T-helper 22 cell (primary cell): ENCODE measurements around the gene AGGF1.
A peak's percentile ranks its signal among the peaks of the same experiment; 100 is the strongest.
"Not testable (repeated sequence)": the region's sequence is repeated elsewhere in the genome, so short reads cannot be mapped to it uniquely, and the experiment has no call there.

Experiments
- DNase-seq: peaks from one replicate; pipeline ENCODE4 v3.0.0-alpha.2; 2020; ENCODE audit warnings: low read depth

AGGF1 gene

DNA sequence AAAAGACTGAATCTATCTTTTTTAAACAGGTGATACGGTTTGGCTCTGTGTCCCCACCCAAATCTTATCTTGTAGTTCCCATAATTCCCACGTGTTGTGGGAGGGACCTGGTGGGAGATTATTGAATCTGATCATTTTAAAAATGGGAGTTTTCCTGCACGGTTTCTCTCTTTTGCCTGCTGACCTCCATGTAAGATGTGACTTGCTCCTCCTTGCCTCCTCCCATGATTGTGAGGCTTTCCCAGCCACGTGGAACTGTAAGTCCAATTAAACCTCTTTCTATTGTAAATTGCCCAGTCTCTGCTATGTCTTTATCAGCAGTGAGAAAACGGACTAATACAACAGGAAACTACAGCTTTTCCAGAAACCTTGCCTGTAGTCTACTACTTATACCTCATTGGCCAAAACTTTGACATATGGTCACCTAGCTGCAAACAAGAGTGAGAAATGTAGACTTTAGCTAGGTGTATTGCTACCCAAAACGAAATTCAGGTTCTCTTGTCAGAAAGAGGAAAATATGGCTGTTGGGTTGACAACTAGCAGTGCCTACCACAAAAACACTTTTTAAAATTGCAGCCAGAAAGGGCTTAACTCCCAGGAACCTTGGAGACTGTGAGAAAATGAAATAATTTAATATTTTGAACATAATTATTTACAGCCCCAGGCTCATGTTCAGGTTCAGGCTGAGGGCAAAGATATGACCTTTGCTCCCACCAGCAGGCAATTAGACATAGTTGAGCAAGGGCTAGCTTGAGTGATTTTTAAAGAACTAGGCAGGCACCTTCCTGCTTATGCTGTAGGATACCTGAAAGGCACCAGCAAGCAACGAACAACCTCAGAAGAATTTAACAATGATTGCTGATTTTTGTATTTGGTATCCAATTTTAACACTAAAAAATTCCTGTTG lies 7.4 kb upstream of the AGGF1 start:
- no peak for DNase-seq

DNA sequence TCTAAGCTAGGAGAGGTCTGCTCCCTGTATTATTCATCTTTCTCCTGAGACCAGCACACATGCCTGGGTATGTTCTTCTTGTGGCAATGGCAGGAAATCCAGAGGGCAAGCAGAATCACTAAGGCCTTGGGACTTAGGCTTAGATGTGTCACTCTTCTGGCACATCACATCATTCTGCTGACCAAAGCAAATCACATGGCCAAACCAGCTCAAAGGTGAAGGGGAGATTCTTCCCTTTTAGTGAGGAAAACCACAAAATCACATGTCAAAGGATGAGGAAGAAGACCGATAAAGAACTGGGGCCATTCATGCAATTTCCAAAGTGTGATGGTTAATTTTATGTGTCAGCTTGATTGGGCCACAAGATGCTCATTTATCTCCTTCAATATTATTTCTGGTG lies 5.7 kb upstream of the AGGF1 start:
- DNase-seq: no peak

- no peak for DNase-seq
Measured at GRCh38 chr5:77028631-77029375, 1.4 kb upstream of the AGGF1 start.

GRCh38 chr5:77029376-77029885 lies 773 bp upstream of the AGGF1 start:
- no peak for DNase-seq

DNA sequence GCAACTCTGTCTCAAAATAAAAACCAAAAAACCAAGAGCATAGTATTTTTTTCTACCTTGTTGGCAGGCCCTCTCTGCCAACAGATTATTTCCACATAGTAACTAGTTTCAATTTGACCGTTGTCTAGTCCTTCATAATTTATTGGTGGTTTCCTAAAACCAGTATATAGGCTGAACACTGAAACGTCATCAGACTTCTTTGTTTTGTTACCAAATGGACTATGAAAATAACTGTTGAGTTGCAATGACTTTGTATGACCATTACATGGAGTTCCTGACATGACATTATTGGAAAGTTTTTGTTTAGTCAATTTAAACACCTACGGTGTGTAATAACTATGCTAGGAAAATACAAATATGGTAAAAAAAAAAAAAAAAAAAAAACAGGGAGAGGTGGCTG lies 1.7 kb downstream of the AGGF1 start:
- DNase-seq: no peak

GRCh38 chr5:77032635-77033034 lies 2.4 kb downstream of the AGGF1 start:
- no peak for DNase-seq

DNA sequence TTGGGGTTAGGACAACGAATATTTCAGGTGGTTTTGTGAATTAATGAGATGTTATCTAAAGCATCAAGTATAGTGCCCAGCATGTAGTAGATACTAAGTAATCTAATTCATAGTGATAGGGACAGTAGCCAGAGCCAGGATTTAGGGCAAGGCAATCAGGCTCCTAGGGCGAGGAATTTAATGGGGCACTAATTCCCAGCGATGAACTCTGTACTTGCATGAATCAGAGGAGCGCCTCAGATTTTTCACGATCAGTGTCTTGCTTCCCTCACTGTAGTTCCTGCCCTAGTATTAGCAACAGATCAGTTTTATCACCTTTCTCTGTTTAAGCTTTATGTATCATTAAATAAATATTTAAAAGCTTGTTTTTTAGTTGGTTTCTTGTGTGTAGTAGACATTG lies 3.1 kb downstream of the AGGF1 start:
- DNase-seq: no peak

DNA sequence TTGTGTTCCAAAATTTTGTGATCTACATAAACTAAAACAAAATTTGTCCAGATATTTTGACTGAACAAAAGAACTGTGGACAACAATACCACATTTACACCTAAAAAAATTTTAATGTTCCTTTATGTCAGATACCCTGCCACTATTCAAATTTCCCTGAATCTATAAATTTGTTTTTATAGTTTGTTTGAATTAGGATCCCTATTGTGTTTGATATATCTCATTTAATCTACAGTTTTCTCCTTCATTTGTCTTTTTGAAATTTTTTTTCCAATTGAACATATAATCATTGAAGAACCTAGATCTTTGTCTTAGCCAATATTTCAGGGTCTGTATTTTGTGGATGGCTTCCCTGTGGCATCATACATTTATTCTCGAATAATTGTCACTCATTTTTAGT lies 5.7 kb downstream of the AGGF1 start:
- no peak for DNase-seq

GRCh38 chr5:77046416-77047073 lies 16.3 kb downstream of the AGGF1 start:
- no peak for DNase-seq

GRCh38 chr5:77064040-77064439 lies 33.8 kb downstream of the AGGF1 start:
- DNase-seq: no peak

DNA sequence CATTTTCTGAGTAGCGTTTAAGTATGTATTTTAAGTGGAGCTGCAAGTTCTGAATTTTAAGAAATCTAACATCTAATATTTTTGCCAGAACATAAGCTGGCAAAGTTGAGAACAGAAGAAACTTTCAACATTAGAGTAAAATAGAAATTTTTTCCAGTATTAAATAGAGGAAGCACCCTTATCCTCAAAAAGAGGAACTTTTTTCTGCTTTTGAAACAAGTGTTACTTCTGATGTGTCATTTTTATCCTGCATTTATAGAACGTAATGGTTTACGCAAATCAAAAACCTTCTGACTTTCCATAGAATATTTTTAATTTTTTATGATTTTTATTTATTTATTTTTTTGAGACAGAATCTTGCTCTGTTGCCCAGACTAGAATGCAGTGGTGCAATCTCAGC lies 35.1 kb downstream of the AGGF1 start:
- DNase-seq: no peak

GRCh38 chr5:77066184-77066583 lies 36.0 kb downstream of the AGGF1 start:
- DNase-seq: no peak

DNA sequence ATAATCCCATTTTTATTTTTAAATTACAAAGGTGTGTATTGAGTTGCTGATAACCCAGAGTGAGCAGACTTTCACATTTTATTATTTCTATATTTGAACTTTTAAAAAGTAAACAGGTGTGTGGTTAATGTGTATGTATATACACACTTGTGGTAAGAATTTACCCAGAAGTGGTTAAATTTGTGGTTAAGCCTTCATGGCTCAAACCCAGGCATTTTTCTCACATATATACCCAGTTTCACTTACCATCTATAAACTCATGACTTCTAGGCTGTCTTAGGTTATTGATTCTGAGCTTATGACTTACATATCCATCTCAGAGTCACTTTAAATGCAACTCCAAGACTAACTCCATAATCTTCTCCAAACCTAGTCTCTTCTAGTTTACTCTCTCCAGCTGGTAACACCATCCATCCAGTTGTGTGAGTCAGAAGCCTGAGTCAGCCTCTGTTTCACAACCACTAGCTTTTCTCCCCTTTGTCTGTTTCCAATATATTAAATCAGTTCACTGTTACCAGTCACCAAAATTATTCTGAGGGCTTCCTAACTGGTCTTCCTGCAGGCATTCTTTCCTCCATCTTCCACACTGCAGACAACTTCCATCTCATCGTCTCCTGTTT lies 36.7 kb downstream of the AGGF1 start:
- DNase-seq: no peak

GRCh38 chr5:77073667-77074066 lies 43.5 kb downstream of the AGGF1 start:
- no peak for DNase-seq

DNA sequence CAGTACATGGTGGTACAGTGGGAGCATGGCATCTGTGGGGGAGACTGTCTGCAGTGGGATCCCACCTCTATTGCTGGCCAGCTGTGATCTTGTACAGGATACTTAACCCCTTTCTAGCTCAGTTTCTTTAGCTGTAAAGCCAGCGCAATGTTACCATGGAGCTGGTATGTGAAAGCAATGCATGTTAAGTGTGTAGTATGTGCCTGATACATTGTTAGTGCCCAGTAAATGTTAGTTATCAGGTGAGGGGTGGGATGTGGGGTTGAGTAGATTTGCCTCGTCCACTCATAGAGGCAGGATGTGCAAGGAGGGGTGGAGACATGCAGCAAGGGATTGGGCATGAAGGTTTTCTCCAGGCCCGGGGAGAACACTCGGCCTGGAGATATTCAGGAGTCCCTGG lies 44.5 kb downstream of the AGGF1 start:
- DNase-seq: no peak

- peak; percentile 4 for DNase-seq
Measured at GRCh38 chr5:77076961-77077828, 47.0 kb downstream of the AGGF1 start.

GRCh38 chr5:77077829-77078176 lies 47.6 kb downstream of the AGGF1 start:
- no peak for DNase-seq

GRCh38 chr5:77080479-77080878 lies 50.3 kb downstream of the AGGF1 start:
- not testable (repeated sequence) for DNase-seq

- no peak for DNase-seq
Measured at GRCh38 chr5:77080905-77081304, 50.7 kb downstream of the AGGF1 start.

DNA sequence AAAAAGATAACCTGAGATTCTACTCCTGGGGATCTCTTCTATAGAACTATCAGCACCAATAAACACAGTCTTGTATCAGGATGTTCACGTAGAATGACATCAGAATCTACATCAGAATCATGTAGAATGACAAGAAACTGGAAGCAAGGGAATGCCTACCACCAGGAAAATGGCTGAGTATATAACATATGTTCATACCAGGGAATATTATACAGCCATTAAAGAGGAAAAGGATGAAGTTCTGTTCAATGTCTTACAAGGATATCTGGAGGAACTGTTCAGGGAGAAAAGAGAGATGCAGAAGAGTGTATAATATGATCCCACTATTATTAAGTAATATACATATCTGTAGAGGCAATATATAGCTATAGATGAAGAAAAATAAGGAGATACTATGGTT lies 52.1 kb downstream of the AGGF1 start:
- no peak for DNase-seq

DNA sequence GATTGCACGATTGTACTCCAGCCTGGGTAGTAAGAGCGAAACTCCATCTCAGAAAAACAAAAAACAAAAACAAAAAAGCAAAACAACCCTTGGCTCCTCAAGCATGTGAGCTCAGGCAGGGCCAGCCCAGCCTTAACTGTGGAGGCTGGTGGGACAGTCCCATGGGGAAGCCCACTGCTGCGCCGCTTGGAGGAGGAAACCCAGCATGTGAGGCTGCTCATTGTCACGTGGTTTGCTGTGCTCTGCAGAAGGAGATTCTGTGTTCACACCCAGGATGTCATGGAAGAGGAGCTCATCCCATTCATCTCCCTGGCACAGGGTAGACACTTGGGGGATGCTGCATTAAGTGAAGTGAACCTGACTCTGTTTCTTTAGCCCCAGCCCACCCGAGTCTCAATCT lies 52.9 kb downstream of the AGGF1 start:
- no peak for DNase-seq

DNA sequence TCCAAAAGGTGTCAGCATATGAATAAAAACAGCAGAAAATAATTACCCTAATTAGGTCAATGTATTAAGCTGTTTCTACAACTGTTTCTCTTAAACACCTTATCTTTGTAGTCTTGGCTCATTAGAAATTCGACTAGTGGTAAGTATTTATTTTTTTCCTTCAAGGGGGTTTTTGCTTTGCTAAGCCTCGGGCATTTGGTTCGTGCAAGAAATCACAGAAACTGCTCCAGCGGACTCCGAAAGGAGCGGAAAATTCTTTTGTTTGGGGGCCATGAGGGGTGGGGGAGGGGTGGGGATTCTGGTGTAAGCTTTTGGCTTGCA lies 56.1 kb downstream of the AGGF1 start:
- DNase-seq: no peak
